GM13977 (cell line): ENCODE data around the gene LIN37.
A peak's percentile ranks its signal among the peaks of the same experiment; 100 is the strongest.

Source experiments
- DNase-seq: peaks from one replicate; pipeline ENCODE4 v3.0.0; 2012; ENCODE audit warnings: low spot score
- CTCF ChIP-seq: IDR thresholded peaks from 2 replicates; pipeline ENCODE4 v1.5.1; 2012; ENCODE audit warnings: mild to moderate bottlenecking, control low read depth; ENCODE audit not compliant: insufficient read depth; ENCODE audit errors: extremely low read depth, missing control alignments
- in situ Hi-C: fragments of 300-500 bp; cut with MboI; formaldehyde crosslinking; loops from one replicate; pipeline ENCODE4 v1.12.0; 2022; ENCODE audit warnings: low sequenced_read_pairs, low pct_unique_long_range_greater_than_20kb, mixed read lengths, inconsistent platforms; ENCODE audit not compliant: unreplicated experiment

The LIN37 gene

GRCh38 chr19:35725216-35725861, 23.0 kb upstream of the LIN37 start:
- TF ChIP-seq CTCF: no peak
- in situ Hi-C loops: no loop called here
- DNase-seq: peak; percentile 10

GRCh38 chr19:35727053-35727955, 21.1 kb upstream of the LIN37 start:
- in situ Hi-C loops: no loop called here
- peak; percentile 14 for DNase-seq
- TF ChIP-seq CTCF: no peak

- no peak for TF ChIP-seq CTCF
- DNase-seq: no peak
- in situ Hi-C loops: no loop called here
Observed at GRCh38 chr19:35727956-35728706, 20.2 kb upstream of the LIN37 start.

- in situ Hi-C loops: no loop called here
- DNase-seq: no peak
- TF ChIP-seq CTCF: no peak
Observed at GRCh38 chr19:35729021-35729420, 19.4 kb upstream of the LIN37 start.

GRCh38 chr19:35729763-35730162, 18.6 kb upstream of the LIN37 start:
- TF ChIP-seq CTCF: no peak
- peak; percentile 14 for DNase-seq
- in situ Hi-C loops: no loop called here

GRCh38 chr19:35730326-35730725, 18.1 kb upstream of the LIN37 start:
- TF ChIP-seq CTCF: no peak
- in situ Hi-C loops: no loop called here
- DNase-seq: peak; percentile 14
